GM18861 (cell line): ENCODE results near the gene SLC31A2.
"Not testable (repeated sequence)": the region's sequence is repeated elsewhere in the genome, so short reads cannot be mapped to it uniquely, and the experiment has no call there.

Experiments used
- ATAC-seq: cut with Tn5 transposase; IDR thresholded peaks from one replicate; pipeline ENCODE4 v1.9.1; 2021; ENCODE audit not compliant: unreplicated experiment

The SLC31A2 gene, protein sequence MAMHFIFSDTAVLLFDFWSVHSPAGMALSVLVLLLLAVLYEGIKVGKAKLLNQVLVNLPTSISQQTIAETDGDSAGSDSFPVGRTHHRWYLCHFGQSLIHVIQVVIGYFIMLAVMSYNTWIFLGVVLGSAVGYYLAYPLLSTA

GRCh38 chr9:113150670-113151611 is at the start of gene SLC31A2:
Gene SLC31A2, plus strand, starts transcription at chr9:113151007. Its CDS starts 68 bp downstream, at chr9:113151075.
- ATAC-seq: peak; percentile 89

DNA sequence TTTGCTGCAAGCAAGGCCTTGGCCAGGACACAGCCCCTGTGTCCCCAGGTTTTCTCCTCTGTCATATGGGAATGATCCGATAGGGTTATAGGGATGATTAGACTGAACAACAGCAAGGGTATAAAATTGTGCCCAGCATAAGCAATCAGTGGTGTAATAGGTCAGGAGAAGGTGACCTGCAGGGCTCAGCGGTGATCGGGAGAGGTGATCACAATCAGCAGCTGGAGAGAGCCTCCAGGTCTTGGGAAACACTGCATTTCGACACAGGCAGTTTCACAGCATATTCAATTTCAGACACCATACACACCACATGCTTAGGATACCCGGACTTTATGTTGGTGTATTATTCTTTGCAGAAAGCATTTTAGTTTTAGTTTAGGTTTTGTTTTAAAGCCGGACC is 45.5 kb upstream of the SLC31A2 start:
- not testable (repeated sequence) for ATAC-seq

DNA sequence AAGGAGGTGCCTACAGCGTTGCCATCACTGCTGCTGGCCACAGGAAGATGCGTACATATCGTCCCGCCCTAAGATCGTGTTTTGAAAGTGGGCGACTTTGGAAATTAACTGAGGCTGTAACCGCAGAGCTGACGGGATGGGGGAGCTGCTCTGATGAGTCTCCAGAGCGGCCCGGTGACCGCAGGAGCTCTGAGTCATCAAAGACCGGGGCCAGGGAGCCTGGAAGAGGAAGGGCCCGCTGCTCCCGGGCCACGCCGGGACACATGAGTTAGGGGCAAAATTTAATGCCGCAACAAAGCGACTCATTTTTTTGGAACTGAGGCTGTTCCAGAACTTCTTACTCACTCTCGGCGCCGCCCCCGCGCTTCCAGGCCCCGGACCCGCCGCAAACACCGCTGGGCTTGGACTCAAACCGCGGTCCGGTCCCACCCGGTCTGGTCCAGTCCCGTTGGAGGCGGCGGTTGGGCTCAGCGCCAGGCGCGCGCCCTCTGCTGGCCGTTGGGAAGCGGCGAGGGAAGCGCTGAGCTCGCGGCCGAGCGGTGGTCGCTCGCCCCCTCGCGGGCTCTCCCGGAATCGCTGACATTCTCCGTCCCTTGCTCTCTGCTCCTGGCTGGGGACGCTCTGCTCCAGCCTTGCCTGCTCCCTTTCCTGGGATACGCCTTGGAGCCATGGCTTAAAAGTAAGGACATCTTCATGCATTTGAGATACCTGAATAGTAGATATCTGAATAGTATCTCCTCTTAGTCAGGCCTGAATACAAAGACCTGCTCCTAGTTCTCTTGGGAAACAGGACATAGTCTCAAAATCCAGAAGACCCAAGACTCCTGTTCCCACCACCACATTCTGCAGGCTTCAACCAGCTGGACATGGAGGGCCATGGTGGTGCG is 39.5 kb upstream of the SLC31A2 start:
- ATAC-seq: peak; percentile 67

DNA sequence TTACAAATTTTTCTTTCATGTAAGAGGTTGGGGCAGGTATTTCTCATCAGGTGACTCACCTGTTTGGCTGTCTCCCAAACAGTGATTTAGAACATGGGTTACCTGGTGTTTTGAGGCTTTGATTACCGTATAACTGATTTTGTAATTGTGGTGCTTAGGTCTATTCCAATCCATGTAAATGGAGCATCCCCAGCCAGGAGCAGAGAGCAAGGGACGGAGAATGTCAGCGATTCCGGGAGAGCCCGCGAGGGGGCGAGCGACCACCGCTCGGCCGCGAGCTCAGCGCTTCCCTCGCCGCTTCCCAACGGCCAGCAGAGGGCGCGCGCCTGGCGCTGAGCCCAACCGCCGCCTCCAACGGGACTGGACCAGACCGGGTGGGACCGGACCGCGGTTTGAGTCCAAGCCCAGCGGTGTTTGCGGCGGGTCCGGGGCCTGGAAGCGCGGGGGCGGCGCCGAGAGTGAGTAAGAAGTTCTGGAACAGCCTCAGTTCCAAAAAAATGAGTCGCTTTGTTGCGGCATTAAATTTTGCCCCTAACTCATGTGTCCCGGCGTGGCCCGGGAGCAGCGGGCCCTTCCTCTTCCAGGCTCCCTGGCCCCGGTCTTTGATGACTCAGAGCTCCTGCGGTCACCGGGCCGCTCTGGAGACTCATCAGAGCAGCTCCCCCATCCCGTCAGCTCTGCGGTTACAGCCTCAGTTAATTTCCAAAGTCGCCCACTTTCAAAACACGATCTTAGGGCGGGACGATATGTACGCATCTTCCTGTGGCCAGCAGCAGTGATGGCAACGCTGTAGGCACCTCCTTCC is 37.9 kb upstream of the SLC31A2 start:
- ATAC-seq: peak; percentile 68

GRCh38 chr9:113118829-113119228 is 32.0 kb upstream of the SLC31A2 start:
- not testable (repeated sequence) for ATAC-seq

GRCh38 chr9:113125386-113126035 is 25.3 kb upstream of the SLC31A2 start:
- no peak for ATAC-seq

DNA sequence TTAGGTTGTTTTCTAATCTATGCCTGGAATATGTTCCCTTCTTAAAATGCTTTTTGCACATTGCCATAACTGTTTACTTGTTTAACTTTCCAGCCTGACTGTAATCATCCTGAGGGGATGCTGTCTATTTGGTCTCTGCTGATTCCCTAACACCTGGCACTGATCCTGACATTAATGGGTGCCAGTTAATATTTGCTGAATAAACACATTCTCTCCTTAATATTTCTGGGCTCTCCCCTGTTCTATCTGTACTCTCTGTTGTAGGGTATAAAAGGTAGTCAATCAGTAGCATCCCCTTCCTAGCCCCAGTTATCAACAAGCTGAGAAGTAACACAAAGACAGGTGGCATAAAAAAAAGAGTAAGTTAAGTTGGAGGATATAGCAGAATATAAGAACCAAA is 21.3 kb upstream of the SLC31A2 start:
- ATAC-seq: no peak

DNA sequence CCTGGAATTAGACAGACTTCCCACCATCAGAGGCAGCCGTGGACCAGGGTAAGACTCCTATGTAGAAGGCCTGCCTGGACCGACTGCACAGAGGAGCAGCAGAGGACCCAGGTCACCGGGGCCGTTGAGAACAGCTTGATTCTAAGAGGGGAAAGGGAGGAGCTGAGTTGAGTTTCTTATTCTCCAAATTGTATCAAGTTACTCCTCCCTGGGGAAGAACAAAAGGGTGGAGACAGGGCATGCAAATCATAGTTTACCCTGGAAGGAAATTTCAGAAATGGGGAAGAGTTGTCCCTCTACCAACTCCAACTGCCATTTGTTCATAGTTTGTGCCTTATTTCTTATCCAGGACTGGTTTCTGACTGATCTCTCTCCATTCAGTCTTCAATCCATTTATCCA is 20.9 kb upstream of the SLC31A2 start:
- no peak for ATAC-seq

DNA sequence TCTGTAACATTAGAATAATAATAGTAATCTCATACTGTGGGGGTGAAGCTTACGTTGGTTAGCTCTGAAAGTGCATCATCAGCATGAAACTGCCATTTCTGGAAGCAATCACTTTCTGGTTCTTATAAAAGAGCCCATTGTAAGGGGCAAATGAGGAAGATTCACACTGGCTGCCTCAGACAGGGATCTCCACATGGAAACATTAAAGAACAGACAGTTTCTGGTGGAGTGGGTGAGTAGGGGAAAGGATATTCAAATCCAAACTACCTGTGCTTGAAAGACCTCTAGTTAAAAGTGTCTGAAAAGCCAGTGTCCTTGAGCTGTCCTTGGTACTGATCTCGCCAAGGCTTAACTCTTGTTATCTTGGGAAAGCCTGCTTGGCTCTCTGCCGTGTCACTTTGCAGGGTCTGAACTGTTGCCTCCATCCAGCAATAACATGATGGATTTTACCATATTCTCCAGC is 19.1 kb upstream of the SLC31A2 start:
- no peak for ATAC-seq

- ATAC-seq: no peak
Measured at GRCh38 chr9:113137196-113138168, 13.3 kb upstream of the SLC31A2 start.

DNA sequence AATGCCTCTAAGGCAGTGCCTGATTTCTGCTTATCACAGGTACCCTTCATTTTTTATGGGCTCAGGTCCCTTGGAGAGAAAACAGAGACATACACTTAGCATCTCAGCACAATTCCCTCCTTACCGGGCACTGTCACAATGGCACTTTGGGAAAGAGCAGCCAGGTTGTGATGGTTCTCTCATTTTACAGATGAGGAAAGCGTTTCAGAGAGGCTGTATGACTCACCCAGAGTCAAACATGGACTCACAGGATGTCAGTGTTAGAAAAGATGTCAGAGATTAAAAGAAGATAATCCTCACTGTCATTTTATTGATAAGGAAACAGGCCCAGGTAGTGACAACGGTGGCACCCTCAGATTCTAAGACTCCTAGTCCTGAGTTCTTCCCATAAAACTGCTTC is 12.0 kb upstream of the SLC31A2 start:
- ATAC-seq: no peak

GRCh38 chr9:113139225-113139829 is 11.5 kb upstream of the SLC31A2 start:
- ATAC-seq: no peak

DNA sequence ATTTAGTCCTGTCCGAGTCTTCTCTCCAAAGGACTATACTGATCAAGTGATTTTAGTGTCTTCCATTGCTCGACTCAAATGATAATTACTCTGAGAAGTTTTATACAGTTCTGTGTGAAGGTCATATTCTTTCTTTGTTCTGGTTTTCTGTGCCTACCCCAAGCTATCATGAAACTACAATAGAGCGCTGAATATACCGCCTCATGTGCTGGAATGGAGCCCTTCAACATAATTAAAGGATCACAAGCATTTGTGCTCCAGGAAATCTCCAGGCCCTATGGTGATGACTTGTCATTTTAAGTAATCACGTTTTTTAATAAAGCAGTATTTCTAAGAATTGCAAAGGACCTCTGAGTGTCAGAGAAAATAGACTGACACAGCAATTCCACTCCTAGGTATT is 10.9 kb upstream of the SLC31A2 start:
- ATAC-seq: no peak

DNA sequence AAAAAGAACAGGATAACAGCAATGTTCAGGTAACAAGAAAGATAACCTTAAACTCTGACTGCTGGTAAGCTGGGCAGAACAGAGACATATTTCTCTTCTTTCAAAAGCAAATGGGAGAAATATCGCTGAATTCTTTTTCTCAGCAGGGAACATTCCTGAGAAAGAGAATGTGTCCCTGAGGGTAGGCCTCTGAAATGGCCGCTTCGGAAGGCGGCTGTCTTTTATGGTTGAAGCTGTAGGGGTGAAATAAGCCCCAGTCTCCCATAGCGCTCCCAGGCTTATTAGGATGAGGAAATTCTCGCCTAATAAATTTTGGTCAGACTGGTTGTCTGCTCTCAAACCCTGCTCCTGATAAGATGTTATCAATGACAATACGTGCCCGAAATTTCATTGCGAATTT is 9.9 kb upstream of the SLC31A2 start:
- ATAC-seq: not testable (repeated sequence)

DNA sequence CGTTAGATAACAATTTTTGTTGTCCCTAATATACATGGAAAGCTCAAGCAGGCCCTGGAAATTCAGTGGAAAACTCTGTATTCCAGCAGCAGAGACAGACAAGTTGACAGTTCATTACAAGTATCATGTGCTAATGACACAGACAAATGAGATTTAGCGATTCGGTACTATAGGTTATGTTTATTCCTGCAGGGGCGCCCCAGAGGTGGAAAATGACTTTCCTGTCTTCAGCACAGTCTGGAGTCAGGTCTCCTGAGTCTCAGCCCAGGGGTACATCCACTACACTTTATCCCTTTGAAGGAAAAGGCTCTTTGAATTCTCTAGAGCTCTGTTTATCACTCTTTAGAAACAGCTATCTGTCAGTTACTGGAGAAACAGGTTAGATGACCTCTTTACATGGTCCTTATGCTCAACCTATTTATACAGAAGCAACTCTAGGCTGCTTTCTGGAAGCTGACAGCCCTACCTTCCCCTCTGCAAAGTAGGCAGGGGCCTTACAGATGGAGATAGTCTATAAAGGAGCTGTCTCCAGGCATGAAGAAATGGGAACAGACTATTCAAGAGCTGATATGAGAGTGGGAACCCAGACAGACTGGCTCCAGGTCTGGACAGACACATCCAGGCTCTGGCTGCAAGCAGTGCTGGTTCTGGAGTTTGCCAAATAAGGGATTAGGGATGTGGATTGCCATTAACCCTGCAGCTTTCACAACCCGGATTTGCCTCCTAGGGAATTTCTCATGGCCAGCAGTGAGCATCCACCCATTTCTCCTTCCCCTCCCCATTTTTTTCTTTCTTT is 7.2 kb upstream of the SLC31A2 start:
- no peak for ATAC-seq

DNA sequence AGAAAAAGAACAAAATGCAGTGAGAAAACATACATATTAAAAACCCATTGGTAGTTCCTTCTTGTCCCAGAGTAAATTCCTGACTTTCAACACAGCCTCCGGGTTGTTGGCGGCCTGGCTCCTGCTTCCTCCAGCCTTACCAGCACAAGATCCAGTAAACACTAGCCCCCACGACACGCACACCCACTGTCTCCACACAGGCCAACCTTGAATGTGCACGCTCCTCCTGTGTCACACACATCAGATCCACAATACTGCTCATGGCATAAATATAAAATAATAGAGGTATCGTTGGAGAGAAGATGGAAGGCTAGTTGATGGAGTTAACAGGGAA is 2.5 kb upstream of the SLC31A2 start:
- no peak for ATAC-seq

GRCh38 chr9:113148781-113149510 is 1.9 kb upstream of the SLC31A2 start:
- no peak for ATAC-seq
